Urinary bladder (tissue), 4 donors: ENCODE measurements around the gene LENG1. TPM values are rescaled to one million over a fixed set of nuclear protein-coding genes. Genes with fewer than 3 reads are reported as not detected.

Experiments
- DNase-seq: peaks from one replicate; pipeline ENCODE4 v3.0.0-alpha.2; 2015; ENCODE audit errors: extremely low spot score
- H3K27ac ChIP-seq: one replicate; pipeline ENCODE4 v1.5.1; 2013; ENCODE audit warnings: low read depth, mild to moderate bottlenecking, moderate library complexity
- H3K36me3 ChIP-seq: one replicate; pipeline ENCODE4 v1.6.1; 2013; ENCODE audit warnings: mild to moderate bottlenecking, moderate library complexity; ENCODE audit not compliant: insufficient read depth
- H3K4me1 ChIP-seq: one replicate; pipeline ENCODE4 v1.6.1; 2013; ENCODE audit warnings: mild to moderate bottlenecking, moderate library complexity; ENCODE audit not compliant: insufficient read depth
- H3K4me3 ChIP-seq: one replicate; pipeline ENCODE4 v1.5.1; 2013; ENCODE audit warnings: low read depth, low read length
- WGBS: extraction: QIAGEN DNeasy Blood & Tissue Kit; methylation state at CpG from one replicate; pipeline ENCODE4 v1.1.7; 2013; 5-methylcytosine and 5-hydroxymethylcytosine counted together
- polyA plus RNA-seq: library from polyadenylated mRNA; stranded (reverse); fragments of 200-250 nt; gene quantifications from one replicate; pipeline ENCODE4 v1.2.3, GENCODE V29; 2013
- total RNA-seq: library from RNA; depleted of rRNA; stranded (reverse); fragments of >200 nt; gene quantifications from one replicate; pipeline ENCODE4 v1.2.3, GENCODE V29; 2014
- donor health status: healthy with polysubstance abuse.
- donor health status: healthy.

The LENG1 gene
- total and polyA plus RNA-seq, 2 donors, result 3.8 to 14.0 TPM

- peaks cover 29% of the 10 kb centered on the region for H3K36me3 ChIP-seq
- no peaks in the 10 kb centered on the region for H3K4me1 ChIP-seq
- DNase-seq, result no peak
- H3K4me3 ChIP-seq, result no peak overlapping the region
- WGBS, result 85% methylated on average over 23 of the region's 23 CpGs
- H3K27ac ChIP-seq, result no peak overlapping the region
These were observed 8.0 kb downstream of the LENG1 start for GRCh38 chr19:54151362-54152035.

GRCh38 chr19:54149021-54149812 lies 10.3 kb downstream of the LENG1 start:
- Histone ChIP-seq H3K27ac (no peak overlapping the region), H3K4me1 (no peaks in the 10 kb centered on the region), H3K4me3 (no peak overlapping the region), H3K36me3 (peaks cover 24% of the 10 kb centered on the region)
- no peak for DNase-seq
- WGBS, result 83% methylated on average over 12 of the region's 12 CpGs

- Histone ChIP-seq H3K4me1 (no peaks in the 10 kb centered on the region), H3K36me3 (peaks cover 25% of the 10 kb centered on the region), H3K4me3 (no peak overlapping the region), H3K27ac (no peak overlapping the region)
- WGBS, result 80% methylated on average over 19 of the region's 19 CpGs
- DNase-seq, result no peak
These were observed 11.4 kb downstream of the LENG1 start for GRCh38 chr19:54148158-54148557.

- Histone ChIP-seq H3K4me3 (no peak overlapping the region), H3K4me1 (no peaks in the 10 kb centered on the region), H3K27ac (no peak overlapping the region), H3K36me3 (peaks cover 21% of the 10 kb centered on the region)
- DNase-seq, result no peak
- WGBS, result 65% methylated on average over 3 of the region's 3 CpGs
These were observed 11.8 kb downstream of the LENG1 start for GRCh38 chr19:54147676-54148075.

GRCh38 chr19:54145541-54146158 lies 13.9 kb downstream of the LENG1 start:
- no peak overlapping the region for H3K27ac ChIP-seq
- WGBS, result 92% methylated on average over 28 of the region's 28 CpGs

GRCh38 chr19:54142166-54142780 lies 17.2 kb downstream of the LENG1 start:
- WGBS, result 83% methylated on average over 7 of the region's 7 CpGs
- no peak for DNase-seq
- no peaks in the 10 kb centered on the region for H3K4me1 ChIP-seq

More at GRCh38 chr19:54145541-54146158, 13.9 kb downstream of the LENG1 start:
- peaks cover 19% of the 10 kb centered on the region for H3K36me3 ChIP-seq
- H3K4me3 ChIP-seq, result no peak overlapping the region
- no peaks in the 10 kb centered on the region for H3K4me1 ChIP-seq
- no peak for DNase-seq

GRCh38 chr19:54141356-54141755 lies 18.2 kb downstream of the LENG1 start:
- Histone ChIP-seq H3K36me3 (peaks cover 2% of the 10 kb centered on the region), H3K4me1 (no peaks in the 10 kb centered on the region), H3K4me3 (no peak overlapping the region), H3K27ac (no peak overlapping the region)
- 86% methylated on average over 3 of the region's 3 CpGs for WGBS
- DNase-seq, result no peak

More at GRCh38 chr19:54142166-54142780, 17.2 kb downstream of the LENG1 start:
- H3K27ac ChIP-seq, result no peak overlapping the region
- H3K36me3 ChIP-seq, result peaks cover 6% of the 10 kb centered on the region
- no peak overlapping the region for H3K4me3 ChIP-seq

- DNase-seq, result no peak
- no peak overlapping the region for H3K27ac ChIP-seq
- no peaks in the 10 kb centered on the region for H3K4me1 ChIP-seq
- WGBS, result 22% methylated on average over 31 of the region's 31 CpGs
- peaks cover under 1% of the 10 kb centered on the region for H3K36me3 ChIP-seq
- H3K4me3 ChIP-seq, result peak overlapping the region; percentile 99
These were observed 20.8 kb downstream of the LENG1 start for GRCh38 chr19:54138489-54139256.

- peak within 1 kb of the TSS; percentile 88 for H3K27ac ChIP-seq
- peak within 1 kb of the TSS; percentile 99 for H3K4me3 ChIP-seq
- WGBS, result under 1% methylated on average over 103 of the region's 103 CpGs
- DNase-seq, result no peak
- no peaks in the 10 kb centered on the region for H3K4me1 ChIP-seq
- H3K36me3 ChIP-seq, result no peaks in the 10 kb centered on the region
These were observed 21.6 kb downstream of the LENG1 start, which contains the start of gene CNOT3 for GRCh38 chr19:54137699-54138488. Gene CNOT3 (plus strand): TSS chr19:54137762. CDS start chr19:54142979, 5,217 bp downstream.

GRCh38 chr19:54136864-54137698 lies 22.4 kb downstream of the LENG1 start:
- H3K36me3 ChIP-seq, result no peaks in the 10 kb centered on the region
- H3K27ac ChIP-seq, result no peak overlapping the region
- DNase-seq, result peak; percentile 100
- under 1% methylated on average over 46 of the region's 46 CpGs for WGBS
- peak overlapping the region; percentile 99 for H3K4me3 ChIP-seq
- H3K4me1 ChIP-seq, result no peaks in the 10 kb centered on the region

GRCh38 chr19:54136086-54136863 lies 23.2 kb downstream of the LENG1 start:
- Histone ChIP-seq H3K27ac (no peak overlapping the region), H3K4me1 (no peaks in the 10 kb centered on the region), H3K36me3 (no peaks in the 10 kb centered on the region), H3K4me3 (no peak overlapping the region)
- no peak for DNase-seq
- WGBS, result 4% methylated on average over 30 of the region's 30 CpGs
